Tibial nerve (tissue), 3 donors: ENCODE data around the gene DNAJB2.

Source experiments
- CTCF ChIP-seq, 5 experiments: fragments of 200-600 bp in 3 of 5; fragments of 450-650 bp in 2 of 5; sonication (generic) in 3 of 5; IDR thresholded peaks; one replicate each; pipeline ENCODE4 v1.5.1; 2016 to 2019; ENCODE audit warnings: antibody characterized with exemption in 5 of 5, mild to moderate bottlenecking in 3 of 5, moderate library complexity in 2 of 5
- POLR2A ChIP-seq, 2 donors: fragments of 450-650 bp; IDR thresholded peaks; one replicate each; pipeline ENCODE4 v1.6.1; 2017; ENCODE audit warnings: antibody characterized with exemption in 2 of 2, mild to moderate bottlenecking in 2 of 2, moderate library complexity in 2 of 2

GRCh38 chr2:219297766-219298456, 18.7 kb downstream of the DNAJB2 start:
- TF ChIP-seq CTCF (IDR thresholded peaks at IDR 0.05) (no peak), POLR2A (IDR thresholded peaks at IDR 0.05) (no peak)
